HuH-7.5 (cell line): ENCODE data around the gene PXMP4.

Source experiments
- DNase-seq: peaks from one replicate; pipeline ENCODE4 v3.0.0; 2011; ENCODE audit warnings: low spot score

Gene PXMP4

GRCh38 chr20:33681728-33682353, 38.3 kb downstream of the PXMP4 start:
- no peak for DNase-seq

- DNase-seq: no peak
These were observed 38.8 kb downstream of the PXMP4 start for GRCh38 chr20:33681288-33681687.

GRCh38 chr20:33680686-33681085, 39.4 kb downstream of the PXMP4 start:
- no peak for DNase-seq

DNA sequence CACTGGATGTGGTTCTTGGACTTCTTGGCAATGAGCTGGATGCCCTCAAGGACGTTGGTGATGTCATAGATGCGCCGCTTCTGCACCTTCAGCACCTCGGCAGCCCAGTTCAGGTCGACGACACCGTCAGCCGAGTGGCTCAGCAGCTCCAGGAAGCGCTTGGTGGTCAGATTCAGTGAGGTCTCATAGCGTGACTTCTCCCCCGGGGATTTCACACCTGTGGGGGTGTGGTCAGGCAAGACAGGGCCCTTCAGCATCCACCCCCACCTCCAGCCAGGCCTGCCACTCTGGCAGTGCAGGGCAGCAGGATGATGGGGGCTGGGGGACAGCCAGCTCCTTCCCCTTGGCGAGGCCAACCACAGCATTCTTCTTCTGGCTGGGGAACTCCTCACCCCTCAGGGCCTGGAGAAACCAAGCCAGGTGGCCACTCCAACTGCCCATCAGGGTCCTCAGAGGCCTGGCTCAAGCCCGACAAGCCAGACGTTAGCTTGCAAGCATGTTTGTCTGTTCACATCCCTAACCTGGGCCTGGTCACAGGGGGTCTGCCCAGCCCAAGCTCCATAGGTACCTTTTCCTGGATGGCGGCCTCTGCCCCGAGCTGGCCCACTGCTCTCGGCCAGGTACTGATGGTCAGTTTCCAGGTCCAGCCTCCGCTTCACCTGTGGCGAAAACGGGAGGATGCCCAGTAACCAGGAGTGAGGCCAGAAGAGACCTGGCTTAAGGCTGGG, 40.2 kb downstream of the PXMP4 start:
- DNase-seq: no peak

DNA sequence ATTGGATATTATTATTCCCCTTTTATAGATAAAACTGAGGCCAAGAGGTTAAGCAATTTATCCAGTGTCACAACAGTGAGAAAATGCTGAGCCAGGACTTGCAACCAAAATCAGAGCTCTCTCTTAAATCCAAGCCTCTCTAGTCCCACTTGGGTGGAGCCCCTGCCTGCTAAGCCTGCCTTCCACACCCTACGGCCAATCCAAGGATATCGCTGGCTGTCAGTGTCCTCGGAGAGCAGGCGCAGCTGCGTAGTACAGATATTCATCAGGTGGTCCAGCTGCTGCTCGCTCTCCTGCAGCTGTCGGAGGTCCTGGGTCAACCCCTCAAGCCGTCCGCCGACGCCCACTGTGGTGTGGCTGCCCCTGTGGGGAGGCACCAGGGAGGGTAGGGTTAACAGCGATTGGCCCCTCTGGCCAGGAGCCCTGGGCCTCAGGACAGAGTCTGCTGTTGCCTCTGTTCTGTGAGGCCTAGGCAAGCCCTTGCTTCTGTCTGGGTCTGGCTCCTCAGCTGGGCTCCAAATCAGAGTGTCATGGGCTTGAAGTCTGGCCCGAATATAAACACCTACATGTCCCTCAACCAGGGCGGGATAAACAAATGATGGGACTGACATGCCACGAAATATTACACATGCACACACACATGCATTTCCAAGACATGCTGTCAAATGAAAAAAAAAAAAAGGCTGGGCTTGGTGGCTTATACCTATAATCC, 42.0 kb downstream of the PXMP4 start:
- no peak for DNase-seq

DNA sequence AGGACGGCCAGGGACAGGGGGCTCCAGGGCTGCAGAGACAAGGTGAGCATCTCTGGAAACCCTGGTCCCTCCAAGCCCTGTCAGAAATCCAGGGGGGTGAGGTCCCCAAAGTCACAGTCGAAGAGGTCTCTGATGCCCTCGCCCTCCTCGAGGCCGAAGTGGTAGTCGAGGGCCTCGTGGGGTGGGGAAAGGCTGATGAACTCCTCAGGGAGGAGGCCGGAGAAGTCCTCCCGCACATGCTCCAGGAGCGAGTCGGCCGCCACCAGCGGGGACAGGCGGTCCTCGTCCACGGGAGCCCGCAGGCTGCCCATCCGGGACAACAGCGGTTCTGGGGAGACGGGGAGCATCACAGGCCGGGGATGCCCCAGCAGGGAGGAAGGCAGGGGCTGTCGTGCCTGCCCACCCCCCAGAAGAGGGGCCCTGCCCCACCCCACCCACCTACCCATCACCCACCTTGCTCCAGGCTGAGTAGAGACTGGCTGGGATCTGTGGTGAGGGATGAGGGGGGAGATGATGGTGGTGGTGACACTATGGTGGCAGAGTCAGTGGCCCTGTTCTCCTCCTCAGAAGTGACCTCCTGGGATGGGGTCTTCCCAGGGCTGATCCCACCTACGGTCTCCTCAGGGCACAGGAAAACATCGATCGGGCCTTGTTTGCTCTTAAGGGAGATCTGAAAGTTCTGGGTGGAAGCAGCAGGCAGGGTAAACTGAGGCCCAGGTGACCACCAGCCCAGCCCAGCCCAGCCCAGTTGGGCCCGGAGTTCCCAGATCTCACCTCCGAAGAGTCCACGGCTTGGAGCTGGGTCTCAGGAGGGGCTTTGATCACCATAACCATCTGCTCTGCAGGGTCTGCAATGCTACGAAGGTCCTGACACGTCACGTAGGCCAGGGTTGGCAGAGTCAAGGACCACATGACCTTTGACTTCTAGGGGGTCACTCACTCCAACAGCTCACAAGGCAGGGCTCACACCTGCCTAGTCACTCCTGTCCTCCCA, 43.2 kb downstream of the PXMP4 start:
- DNase-seq: no peak

- DNase-seq: peak; percentile 47
These were observed 44.0 kb downstream of the PXMP4 start for GRCh38 chr20:33676121-33676520.

DNA sequence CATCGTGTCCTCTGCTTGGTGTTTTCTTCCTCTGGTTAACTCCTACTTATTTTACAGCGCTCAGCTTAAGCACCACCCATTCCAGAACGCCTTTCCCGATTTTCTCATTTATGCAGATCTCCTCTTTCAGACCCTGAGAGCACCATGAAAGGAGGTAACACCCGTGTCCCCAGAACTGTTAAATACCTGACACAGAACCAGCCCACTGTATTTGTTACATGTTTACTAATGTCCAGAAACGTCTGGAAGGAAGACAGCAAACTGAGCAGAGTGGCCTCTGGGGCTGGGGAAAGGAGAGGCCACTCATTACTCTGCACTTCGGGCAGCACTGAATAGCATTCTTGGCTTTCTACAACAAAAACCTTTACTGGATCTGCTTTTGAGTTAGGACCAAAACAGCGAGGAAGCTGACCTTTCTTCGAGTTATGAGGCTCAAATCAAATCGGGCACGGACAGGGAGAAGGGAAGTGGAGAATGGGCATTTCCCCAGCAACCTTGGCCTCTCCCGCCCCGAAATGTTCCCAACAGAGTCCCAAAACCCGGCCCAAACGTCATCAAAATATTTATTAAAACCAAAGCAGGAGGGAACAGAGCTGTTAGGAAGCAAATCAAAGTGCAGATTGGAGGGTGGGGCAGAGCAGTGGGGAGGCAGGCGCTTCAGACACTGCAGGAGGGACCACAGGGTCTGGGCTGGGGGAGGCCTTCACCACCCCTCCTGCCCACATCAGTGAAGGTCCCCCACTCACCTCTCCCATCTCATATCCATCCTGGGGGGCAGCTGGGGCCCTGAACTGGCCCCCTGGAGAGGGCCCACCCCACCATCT, 44.8 kb downstream of the PXMP4 start:
- DNase-seq: peak; percentile 50

GRCh38 chr20:33674294-33675135, 45.6 kb downstream of the PXMP4 start, which contains the start of gene NECAB3:
NECAB3 (minus strand) TSS chr20:33674428; CDS start chr20:33674352, 76 bp downstream.
- DNase-seq: peak; percentile 96

DNA sequence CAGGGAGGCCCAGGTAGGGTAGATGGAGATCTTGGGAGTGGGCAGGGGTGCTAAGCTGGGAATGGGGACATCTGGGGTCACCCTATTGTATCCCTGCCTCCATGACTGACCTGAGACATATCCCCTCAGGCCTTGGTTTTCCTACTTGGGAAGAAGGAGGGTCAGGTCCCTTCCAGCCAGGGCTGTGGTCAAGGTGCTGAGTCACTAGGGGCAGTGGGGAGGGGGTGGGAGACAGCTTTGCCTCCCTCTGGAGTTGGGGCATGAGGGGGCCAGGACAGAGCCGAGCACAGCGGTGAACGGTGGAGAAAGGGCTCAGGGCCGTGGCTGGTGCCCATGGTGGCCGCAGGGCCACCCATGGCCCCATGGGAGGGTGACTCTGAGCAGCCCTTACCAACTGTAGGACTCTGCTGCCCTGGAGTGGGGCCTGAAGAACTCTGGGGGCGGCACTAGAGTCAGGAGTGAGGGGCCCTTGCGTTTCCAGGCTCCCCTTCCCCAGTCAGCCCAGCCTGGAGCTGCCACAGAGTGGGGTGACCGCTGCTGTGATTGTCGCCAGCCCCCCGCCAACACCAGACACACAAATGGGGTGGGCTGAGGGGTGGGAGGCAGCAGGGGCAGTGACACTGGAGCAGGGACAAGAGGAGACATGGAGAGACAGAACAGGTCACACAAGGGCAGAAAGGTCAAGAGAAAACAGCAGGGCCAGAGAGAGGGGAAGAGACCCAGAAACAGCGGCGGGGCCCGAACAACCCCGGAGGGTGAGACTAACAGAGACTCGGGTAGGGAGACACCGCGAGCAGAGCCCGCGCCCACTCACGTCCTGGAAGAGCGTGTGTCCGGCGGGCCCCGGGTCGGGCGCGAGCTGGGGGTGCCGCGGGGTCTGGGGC, 46.5 kb downstream of the PXMP4 start:
- DNase-seq: peak; percentile 87

- DNase-seq: no peak
These were observed 47.0 kb downstream of the PXMP4 start for GRCh38 chr20:33673114-33673409.

DNA sequence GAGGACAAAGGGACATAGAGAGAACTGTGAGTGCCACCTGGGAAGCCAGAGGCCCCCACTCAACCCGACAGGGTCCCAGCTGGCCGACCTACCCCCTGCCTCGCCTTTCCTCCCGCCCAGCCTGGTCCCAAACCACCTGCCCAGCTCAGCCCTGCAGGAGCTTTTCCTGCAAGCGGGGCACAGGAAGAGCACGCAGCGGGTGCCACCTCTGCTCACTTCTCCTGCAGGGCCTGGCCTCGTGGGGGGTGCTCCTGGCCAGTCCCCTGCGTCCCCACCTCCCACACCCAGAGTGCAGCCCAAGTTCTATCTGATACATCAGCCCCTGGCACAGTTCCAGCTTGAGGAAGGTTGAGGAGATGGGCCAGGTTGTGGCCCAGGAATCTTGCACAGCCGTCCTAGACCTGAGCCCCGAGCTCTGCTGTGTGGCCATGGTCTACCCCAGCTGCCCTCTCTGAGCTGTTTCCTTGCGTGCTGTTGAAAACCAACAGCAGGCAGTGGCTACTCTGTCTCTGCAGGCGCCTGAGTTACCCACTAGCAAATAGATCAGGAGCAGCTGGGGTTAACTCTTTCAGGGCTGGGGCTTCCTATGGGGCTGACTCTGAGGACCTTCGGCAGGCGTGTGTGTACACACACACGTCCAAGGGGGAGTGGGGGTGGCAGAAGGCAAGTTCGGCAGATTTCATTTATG, 47.5 kb downstream of the PXMP4 start:
- peak; percentile 73 for DNase-seq

DNA sequence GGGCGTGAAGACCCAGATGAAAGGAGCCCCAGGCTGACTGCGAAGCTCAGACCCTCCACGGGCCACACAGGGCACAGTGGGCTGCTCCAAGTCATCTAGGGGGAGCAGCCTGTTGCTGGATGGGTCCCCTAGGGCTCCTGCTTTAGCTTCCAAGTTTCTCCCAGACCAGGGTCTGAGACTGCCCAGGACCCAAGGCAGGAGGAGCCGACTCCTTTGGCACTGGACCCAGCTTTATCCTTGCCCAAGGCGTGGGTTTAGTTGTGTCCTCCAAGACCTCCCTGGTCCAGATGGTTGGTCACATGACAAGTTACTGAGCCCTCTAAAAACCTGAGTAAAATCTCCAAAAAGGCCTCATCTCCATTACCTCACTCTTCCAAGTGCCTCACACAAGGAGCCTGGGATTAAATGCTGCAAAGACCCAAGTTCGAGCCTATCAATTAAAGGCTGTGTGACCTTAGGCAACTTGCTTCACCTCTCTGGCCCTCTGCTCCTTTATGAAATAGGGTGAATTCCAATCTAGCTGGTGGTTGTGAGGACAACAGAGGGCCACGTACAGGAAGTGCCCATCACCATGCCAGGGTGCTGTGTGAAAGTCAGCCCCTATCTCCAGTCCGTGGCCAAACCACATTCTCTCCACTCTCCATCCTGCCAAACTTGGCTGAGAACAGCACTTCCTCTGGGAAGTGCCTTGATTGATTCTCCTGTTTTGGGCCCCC, 48.4 kb downstream of the PXMP4 start:
- no peak for DNase-seq

GRCh38 chr20:33670715-33671499, 49.2 kb downstream of the PXMP4 start:
- DNase-seq: no peak

- DNase-seq: no peak
These were observed 50.1 kb downstream of the PXMP4 start for GRCh38 chr20:33669873-33670640.

DNA sequence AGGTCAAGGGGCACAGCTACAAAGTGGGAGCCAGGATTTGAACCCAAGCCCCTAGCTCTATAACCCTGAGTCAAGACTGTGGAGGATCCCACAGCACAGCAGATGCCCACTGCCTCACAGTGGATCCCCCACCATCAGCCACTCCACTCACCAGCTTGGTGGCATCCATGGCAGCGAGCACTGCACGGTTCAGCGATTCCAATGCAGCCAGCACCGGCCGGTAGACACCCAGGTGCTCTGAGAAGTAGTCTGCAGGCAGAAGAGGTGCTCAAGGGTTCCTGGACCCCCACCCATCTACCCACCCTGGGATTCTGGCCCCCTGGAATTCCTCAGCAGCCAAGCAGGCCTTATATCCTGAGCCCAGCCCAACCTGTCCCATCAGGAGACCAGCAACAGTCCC, 50.9 kb downstream of the PXMP4 start:
- DNase-seq: no peak
